ENCODE results near the gene WWOX.
"Not testable (repeated sequence)": the region's sequence is repeated elsewhere in the genome, so short reads cannot be mapped to it uniquely, and the experiment has no call there.

Gene WWOX

DNA sequence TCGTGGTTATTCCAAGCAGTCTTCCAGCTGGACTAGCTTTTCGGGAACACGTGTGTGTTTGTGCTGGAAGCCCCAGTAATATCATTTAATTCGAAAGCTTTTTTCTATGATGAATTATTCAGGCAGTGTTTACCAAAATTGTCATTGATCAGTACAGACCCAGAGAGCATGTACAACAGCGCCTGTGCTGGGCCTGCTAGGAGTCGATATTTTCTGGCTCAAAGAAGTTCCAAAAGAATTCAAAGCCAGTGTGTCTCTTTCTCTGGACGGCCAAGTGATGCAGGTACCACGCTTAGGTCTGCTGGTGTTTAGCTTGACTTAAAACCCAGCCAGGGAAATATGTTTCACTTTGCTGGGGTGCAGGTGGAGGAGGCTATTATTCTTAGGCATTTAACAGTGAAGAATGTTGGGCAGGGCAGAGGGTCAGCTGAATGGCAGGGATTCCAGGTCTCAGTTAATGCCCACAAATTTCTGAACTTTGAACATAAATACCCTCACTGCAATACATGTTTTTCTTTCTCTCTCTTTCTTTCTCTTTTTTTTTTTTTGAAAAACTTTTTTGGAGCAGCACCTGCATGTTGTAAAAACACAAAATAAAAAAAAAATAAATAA is 401.3 kb downstream of the WWOX start:
- no peak overlapping the region for H3K27ac Mint-ChIP-seq
- peaks cover 1% of the 10 kb centered on the region for H3K27me3 Mint-ChIP-seq
- H3K9me3 Mint-ChIP-seq, result no peaks in the 10 kb centered on the region
- no peak overlapping the region for H3K4me3 Mint-ChIP-seq
- H3K4me1 Mint-ChIP-seq, result peaks cover 3% of the 10 kb centered on the region
- ATAC-seq (ENCODE audit: low read depth), result no peak
- DNase-seq (ENCODE audit: low spot score in 2 of 2), result no peak
- peaks cover 2% of the 10 kb centered on the region for H3K36me3 Mint-ChIP-seq

DNA sequence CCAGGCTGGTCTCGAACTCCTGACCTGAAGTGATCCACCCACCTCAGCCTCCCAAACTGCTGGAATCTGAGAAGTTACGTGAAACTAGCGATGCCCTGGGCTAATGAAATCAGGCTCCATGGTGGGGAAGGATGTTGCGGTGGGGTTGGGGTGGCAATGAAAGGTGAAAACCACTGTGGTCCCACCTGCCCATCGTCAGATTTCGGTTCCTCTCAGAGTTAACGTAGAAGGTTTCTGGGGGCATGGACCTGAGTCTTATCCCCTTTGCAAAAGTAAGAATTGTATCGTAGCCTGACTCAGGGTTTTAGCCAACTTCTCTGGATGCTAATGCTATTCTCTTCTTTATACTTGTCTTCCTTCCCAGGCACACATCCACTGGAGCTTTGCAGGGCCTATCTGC is 402.3 kb downstream of the WWOX start:
- Mint-ChIP-seq H3K9me3 (no peaks in the 10 kb centered on the region), H3K4me1 (peaks cover 3% of the 10 kb centered on the region), H3K4me3 (no peak overlapping the region), H3K27me3 (peaks cover 1% of the 10 kb centered on the region), H3K36me3 (peaks cover 2% of the 10 kb centered on the region), H3K27ac (no peak overlapping the region)
- no peak for DNase-seq (ENCODE audit: low spot score in 2 of 2)
- ATAC-seq (ENCODE audit: low read depth), result no peak

DNA sequence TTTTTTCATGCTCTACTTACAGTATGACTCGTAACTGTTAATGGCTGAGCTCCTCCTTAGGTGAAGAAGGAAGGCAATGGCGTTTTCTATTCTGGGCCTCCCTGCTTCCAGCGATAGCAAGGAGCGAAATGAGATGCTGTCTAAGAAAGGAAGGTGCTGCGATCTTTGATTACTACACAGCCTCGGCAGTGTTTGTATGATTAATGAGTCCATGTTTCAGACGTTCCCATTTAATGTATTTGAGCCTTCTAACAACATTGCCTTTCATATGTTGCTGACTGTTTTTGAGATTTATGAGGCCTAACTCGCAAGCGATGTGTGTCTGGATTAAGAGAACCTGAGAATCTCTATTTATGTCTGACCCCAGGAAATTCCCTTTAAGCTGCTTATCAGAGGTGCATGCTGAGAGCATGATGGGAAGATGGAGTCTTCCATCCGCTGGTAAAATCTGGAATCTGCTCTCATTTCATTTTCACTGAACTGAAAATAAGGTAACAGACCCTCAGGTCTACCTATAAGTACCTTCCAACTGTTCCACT is 403.4 kb downstream of the WWOX start:
- H3K4me3 Mint-ChIP-seq, result no peak overlapping the region
- no peak overlapping the region for H3K27ac Mint-ChIP-seq
- H3K4me1 Mint-ChIP-seq, result peaks cover 3% of the 10 kb centered on the region
- DNase-seq (ENCODE audit: low spot score in 2 of 2) (no peak), ATAC-seq (ENCODE audit: low read depth) (no peak)
- peaks cover 1% of the 10 kb centered on the region for H3K27me3 Mint-ChIP-seq
- peaks cover 2% of the 10 kb centered on the region for H3K36me3 Mint-ChIP-seq
- no peaks in the 10 kb centered on the region for H3K9me3 Mint-ChIP-seq

DNA sequence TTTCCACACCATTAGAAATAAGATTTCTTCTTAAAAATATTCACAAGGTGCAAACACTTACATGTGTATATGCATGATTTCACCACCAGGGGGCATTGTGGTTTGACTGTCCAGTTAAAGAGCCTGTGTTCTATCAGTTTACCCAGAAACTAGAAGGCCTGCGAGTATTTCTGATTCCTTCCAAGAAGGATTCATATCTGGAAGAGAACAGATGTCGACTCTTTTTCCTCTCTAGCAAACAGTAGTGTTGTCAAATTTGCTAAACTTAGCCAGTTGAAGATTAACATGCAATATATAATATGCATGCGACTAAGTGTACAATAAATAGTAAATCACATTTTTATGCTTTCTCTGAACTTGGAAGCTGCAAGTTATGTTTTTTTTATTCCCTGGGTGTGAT is 404.1 kb downstream of the WWOX start:
- peaks cover 1% of the 10 kb centered on the region for H3K27me3 Mint-ChIP-seq
- no peaks in the 10 kb centered on the region for H3K9me3 Mint-ChIP-seq
- H3K4me3 Mint-ChIP-seq, result no peak overlapping the region
- H3K36me3 Mint-ChIP-seq, result peaks cover 2% of the 10 kb centered on the region
- peaks cover 3% of the 10 kb centered on the region for H3K4me1 Mint-ChIP-seq
- no peak overlapping the region for H3K27ac Mint-ChIP-seq
- DNase-seq (ENCODE audit: low spot score in 2 of 2) (peak; percentile 21 to 33), ATAC-seq (ENCODE audit: low read depth) (no peak)

DNA sequence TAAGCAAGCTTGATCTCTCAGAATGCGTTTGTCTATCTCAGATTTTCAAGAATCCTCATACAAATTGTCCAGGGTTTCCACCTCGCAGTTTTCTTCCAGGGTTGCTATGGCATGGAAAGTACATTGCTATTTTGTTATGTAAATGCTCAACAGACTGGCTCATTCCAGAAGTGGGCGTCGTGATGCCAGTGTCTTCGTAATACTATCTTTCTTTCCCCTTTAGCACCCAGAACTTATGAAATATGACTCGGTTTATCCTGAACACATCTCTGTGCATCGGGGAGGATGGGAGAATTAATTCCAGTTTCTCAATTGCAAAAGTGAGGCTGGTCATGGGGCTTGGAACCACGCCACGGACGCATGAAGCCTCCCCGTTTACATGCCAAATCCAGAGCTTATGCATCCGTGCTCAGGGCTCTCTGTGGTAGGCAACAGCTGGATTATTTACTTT is 405.0 kb downstream of the WWOX start:
- Mint-ChIP-seq H3K27ac (no peak overlapping the region), H3K4me3 (no peak overlapping the region), H3K27me3 (peaks cover 1% of the 10 kb centered on the region), H3K36me3 (peaks cover 2% of the 10 kb centered on the region), H3K4me1 (peaks cover 3% of the 10 kb centered on the region), H3K9me3 (no peaks in the 10 kb centered on the region)
- no peak for ATAC-seq (ENCODE audit: low read depth)
- no peak for DNase-seq (ENCODE audit: low spot score in 2 of 2)

DNA sequence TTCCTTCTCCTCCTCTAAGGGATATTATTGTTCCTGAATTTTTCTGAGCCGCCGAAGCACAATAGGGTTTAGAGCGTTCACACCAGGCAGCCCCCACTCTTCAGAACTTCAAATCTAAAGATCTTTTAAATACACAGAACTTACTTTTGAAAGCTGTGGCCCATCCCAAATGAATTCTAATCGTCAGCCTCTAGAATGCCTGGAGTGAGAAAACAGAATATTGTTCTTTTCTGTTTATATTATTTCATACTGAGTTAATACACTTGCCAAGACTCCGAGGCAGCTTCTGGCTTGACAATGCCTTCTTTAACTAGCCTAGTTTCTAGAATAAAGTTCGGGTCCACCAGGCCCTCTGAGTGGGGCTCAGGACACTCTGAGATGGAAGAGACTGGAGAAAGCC is 405.6 kb downstream of the WWOX start:
- H3K9me3 Mint-ChIP-seq, result no peaks in the 10 kb centered on the region
- peaks cover 2% of the 10 kb centered on the region for H3K36me3 Mint-ChIP-seq
- ATAC-seq (ENCODE audit: low read depth) (no peak), DNase-seq (ENCODE audit: low spot score in 2 of 2) (no peak)
- peaks cover 3% of the 10 kb centered on the region for H3K4me1 Mint-ChIP-seq
- peaks cover 1% of the 10 kb centered on the region for H3K27me3 Mint-ChIP-seq
- no peak overlapping the region for H3K4me3 Mint-ChIP-seq
- H3K27ac Mint-ChIP-seq, result no peak overlapping the region

DNA sequence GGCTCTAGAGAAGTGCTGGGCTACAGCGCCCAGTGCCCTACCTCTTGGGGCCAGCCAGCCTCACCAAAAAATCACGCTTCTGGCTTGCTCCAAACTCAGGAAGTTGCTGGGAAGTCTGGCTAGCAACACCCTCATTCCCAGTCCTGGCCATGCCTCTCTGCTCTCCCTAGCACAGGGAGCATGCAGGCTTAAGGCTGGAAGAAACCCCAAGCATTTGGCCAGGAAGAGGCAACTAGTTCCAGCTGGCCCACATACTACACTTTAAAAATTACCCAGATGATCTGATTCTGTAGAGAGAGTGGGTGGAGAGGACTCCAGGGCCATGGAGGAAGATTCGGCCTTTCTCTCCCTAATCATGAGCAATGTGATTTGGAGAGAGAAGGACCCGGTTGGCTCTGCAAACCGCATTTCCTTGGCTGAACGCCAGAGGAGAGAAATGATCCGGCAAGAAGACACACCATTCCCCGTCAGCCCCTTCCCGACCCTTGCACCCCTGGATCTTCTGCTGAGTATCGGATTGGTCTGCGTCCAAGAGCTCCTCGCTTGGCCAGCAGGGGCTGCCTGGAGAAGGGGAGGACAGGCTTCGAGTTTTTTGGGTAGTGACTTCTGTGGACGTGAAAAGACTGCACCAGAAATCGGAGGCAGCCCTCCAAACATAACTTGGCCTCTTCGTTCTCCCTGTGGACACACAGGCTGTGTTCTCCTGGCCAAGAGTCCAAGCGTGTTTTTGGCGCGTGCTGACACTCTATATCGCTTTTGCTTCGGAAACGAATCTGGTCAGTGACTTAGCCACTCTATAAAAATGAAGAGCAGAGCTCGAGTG is 406.3 kb downstream of the WWOX start:
- Mint-ChIP-seq H3K27ac (no peak overlapping the region), H3K4me1 (no peaks in the 10 kb centered on the region)

DNA sequence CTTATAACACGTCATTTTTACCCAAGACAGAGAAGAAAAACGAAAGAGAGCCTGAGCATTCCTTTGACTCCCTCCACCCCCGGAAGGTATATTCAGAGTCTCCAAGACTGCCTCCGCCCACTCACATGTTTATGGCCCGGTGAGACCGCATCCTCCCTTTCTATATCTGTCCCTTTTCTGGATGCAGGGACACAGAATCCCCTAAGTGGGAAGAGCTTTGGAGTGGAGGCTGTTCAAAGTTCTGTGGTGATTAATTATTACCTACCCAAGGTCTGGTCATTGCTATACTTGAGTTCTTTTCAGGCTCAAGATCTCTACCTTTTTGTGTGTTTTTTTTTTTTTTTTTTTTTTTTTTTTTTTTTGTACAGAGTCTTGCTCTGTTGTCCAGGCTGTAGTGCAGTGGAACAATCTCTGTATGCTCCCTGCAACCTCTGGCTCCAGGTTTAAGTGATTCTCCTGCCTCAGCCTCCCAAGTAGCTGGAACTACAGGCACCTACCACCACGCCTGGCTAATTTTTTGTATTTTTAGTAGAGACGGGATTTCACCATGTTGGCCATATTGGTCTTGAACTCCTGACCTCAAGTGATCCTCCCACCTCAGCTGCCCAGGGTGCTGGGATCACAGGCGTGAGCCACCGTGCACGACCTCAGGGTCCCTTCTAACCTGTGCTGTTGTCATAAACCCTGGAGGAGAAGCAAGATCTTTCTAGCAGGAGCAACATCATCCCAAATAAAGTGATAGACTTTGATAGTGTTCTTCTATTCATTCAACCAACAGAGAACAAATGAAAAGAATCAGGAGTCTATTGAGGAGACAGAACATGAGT is 407.1 kb downstream of the WWOX start:
- ATAC-seq (ENCODE audit: low read depth), result no peak
- Mint-ChIP-seq H3K27me3 (no peaks in the 10 kb centered on the region), H3K4me3 (no peak overlapping the region), H3K36me3 (no peaks in the 10 kb centered on the region), H3K27ac (no peak overlapping the region), H3K4me1 (no peaks in the 10 kb centered on the region), H3K9me3 (no peaks in the 10 kb centered on the region)
- no peak for DNase-seq (ENCODE audit: low spot score in 2 of 2)

More for the DNA sequence above, 406.3 kb downstream of the WWOX start:
- no peak for ATAC-seq (ENCODE audit: low read depth)
- no peaks in the 10 kb centered on the region for H3K27me3 Mint-ChIP-seq
- no peak for DNase-seq (ENCODE audit: low spot score in 2 of 2)
- H3K4me3 Mint-ChIP-seq, result no peak overlapping the region
- H3K9me3 Mint-ChIP-seq, result no peaks in the 10 kb centered on the region
- H3K36me3 Mint-ChIP-seq, result no peaks in the 10 kb centered on the region

DNA sequence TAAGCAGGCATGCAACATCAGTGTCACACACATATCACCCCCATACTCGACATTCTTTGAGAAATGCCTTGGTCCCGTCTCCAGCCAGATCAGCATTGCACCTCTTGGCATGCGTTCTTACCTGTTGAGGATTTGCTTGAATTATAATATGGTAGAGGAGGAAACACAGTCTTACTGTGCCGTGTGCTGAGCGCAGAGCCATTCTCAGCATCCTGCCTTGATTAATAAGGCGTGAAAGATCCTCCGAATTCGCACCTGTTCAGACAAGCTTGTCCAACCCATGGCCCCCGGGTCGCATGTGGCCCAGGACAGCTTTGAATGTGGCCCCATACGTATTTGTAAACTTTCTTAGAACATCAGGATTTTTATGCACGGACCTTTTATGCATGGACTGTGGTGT is 408.1 kb downstream of the WWOX start:
- DNase-seq (ENCODE audit: low spot score in 2 of 2), result no peak

DNA sequence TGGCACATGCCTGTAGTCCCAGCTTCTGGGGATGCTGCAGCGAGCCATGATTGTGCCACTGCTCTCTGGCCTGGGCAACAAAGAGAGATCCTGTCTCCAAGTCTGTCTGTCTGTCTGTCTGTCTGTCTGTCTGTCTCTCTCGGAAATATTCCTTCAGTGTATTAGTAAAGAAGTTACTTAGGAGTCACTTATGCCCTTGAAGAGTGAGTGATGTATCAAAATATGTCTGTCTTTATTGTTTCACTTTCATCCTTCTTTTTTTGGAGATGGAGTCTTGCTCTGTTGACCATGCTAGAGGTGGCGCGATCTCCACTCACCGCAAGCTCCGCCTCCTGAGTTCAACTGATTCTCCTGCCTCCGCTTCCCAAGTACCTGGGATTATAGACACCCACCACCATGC is 410.5 kb downstream of the WWOX start:
- H3K36me3 Mint-ChIP-seq, result no peaks in the 10 kb centered on the region
- H3K4me3 Mint-ChIP-seq, result no peak overlapping the region
- no peak overlapping the region for H3K27ac Mint-ChIP-seq
- ATAC-seq (ENCODE audit: low read depth) (no peak), DNase-seq (ENCODE audit: low spot score in 2 of 2) (no peak)
- H3K4me1 Mint-ChIP-seq, result no peaks in the 10 kb centered on the region
- no peaks in the 10 kb centered on the region for H3K27me3 Mint-ChIP-seq
- H3K9me3 Mint-ChIP-seq, result no peaks in the 10 kb centered on the region

More for the DNA sequence above, 408.1 kb downstream of the WWOX start:
- no peak for ATAC-seq (ENCODE audit: low read depth)
- H3K27me3 Mint-ChIP-seq, result no peaks in the 10 kb centered on the region
- no peaks in the 10 kb centered on the region for H3K4me1 Mint-ChIP-seq
- H3K9me3 Mint-ChIP-seq, result no peaks in the 10 kb centered on the region
- H3K4me3 Mint-ChIP-seq, result no peak overlapping the region
- H3K36me3 Mint-ChIP-seq, result no peaks in the 10 kb centered on the region
- H3K27ac Mint-ChIP-seq, result no peak overlapping the region

DNA sequence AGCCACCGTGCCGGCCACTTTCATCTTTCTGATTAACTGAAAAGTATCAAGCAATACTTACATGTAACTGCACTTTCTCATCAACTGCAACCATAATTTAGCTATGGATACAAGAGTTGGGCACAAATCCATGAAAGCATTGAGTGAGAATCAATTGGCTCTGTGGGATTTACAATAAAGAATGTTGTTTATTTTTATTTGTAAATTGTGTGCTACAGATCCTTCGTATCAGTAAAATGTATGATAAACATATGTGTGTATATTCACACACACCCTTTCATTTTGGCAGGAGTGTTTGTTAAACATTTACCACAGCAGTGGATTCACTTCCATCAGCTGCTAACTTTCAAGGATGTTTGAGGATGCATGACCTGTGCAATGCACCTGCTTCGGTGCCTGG is 411.0 kb downstream of the WWOX start:
- Mint-ChIP-seq H3K4me3 (no peak overlapping the region), H3K27me3 (no peaks in the 10 kb centered on the region), H3K27ac (no peak overlapping the region), H3K4me1 (no peaks in the 10 kb centered on the region), H3K9me3 (no peaks in the 10 kb centered on the region), H3K36me3 (no peaks in the 10 kb centered on the region)
- DNase-seq (ENCODE audit: low spot score in 2 of 2) (no peak), ATAC-seq (ENCODE audit: low read depth) (no peak)

DNA sequence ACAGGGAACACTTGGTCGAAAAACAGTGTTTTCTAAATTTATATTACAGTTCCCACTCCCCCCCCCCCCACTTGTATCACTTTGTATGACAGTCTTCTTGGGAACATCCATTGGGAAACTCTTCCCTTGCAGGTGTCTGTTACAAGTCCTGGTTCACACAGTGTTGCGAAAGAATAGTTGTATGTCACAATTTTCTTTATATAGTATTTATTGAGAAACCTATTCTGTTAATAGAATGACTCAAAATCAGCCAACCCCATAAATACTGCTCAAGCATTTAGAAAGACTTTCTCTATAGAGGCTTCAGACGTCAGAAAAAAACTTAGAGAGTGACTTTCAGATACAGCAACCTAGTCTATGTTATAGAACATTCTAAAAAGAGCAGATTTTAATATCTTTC is 414.4 kb downstream of the WWOX start:
- Mint-ChIP-seq H3K27me3 (no peaks in the 10 kb centered on the region), H3K4me1 (no peaks in the 10 kb centered on the region), H3K4me3 (no peak overlapping the region), H3K36me3 (peaks cover 2% of the 10 kb centered on the region), H3K9me3 (no peaks in the 10 kb centered on the region), H3K27ac (no peak overlapping the region)
- no peak for DNase-seq (ENCODE audit: low spot score in 2 of 2)
- ATAC-seq (ENCODE audit: low read depth), result no peak

DNA sequence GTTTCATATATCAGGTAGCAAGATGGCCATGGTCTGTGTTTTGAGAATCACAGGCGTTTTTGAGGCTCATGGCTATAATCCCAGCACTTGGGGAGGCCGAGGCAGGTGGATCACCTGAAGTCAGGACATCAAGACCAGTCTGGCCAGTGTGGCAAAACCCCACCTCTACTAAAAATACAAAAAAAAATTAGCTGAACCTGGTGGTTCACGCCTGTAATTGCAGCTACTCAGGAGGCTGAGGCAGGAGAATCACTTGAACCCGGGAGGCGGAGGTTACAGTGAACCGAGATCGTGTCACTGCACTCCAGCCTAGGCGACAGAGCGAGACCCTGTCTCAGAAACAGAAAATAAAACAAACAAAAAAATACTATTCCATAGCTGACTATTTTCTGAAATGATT is 415.4 kb downstream of the WWOX start:
- not testable (repeated sequence) for H3K36me3 Mint-ChIP-seq; ATAC-seq (ENCODE audit: low read depth); H3K27ac Mint-ChIP-seq

DNA sequence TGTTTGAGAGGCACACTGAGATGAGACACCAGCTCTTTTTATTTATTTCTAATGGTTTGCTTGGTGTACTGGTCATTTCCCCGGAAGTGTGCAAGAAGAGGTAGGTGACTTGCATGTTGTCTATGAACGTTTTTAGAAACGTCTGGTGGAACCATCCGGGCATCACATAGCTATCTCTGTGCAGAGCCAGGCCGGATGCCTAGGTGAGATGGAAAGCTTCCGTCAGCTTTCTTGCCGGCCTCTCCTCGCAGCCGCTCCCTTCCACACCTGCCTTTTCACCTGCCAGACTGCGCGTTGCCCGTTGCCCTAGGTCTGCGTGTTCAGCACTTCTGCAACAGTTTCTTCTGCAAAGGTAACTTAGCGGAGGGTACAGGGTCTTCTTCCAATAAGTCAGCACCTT is 416.0 kb downstream of the WWOX start:
- ATAC-seq (ENCODE audit: low read depth), result no peak
- Mint-ChIP-seq H3K4me1 (no peaks in the 10 kb centered on the region), H3K9me3 (no peaks in the 10 kb centered on the region), H3K27me3 (no peaks in the 10 kb centered on the region), H3K4me3 (no peak overlapping the region), H3K27ac (no peak overlapping the region), H3K36me3 (peaks cover 2% of the 10 kb centered on the region)
- DNase-seq (ENCODE audit: low spot score in 2 of 2), result no peak

More for the DNA sequence above, 415.4 kb downstream of the WWOX start:
- H3K9me3 Mint-ChIP-seq; H3K27me3 Mint-ChIP-seq; DNase-seq (ENCODE audit: low spot score in 2 of 2); H3K4me1 Mint-ChIP-seq; H3K4me3 Mint-ChIP-seq: not testable (repeated sequence)
